Tibial nerve (tissue), 4 donors: Measurements from ENCODE around the gene MED19. TPM values are rescaled to one million over a fixed set of nuclear protein-coding genes. Genes with fewer than 3 reads are reported as not detected.

Experiments used
- DNase-seq, 2 donors: peaks; one replicate each; pipeline ENCODE4 v3.0.0-alpha.2; 2019; ENCODE audit warnings: low spot score in 2 of 2
- H3K27ac ChIP-seq, 4 donors: fragments of 200-600 bp; sonication (generic) in 3 of 4; one replicate each; pipeline ENCODE4 v1.5.1; 2017 to 2019; ENCODE audit warnings: mild to moderate bottlenecking in 1 of 4
- H3K27me3 ChIP-seq, 2 donors: fragments of 200-600 bp; sonication (generic) in 1 of 2; one replicate each; pipeline versions ENCODE4 v1.5.1 to v1.6.0; 2017 to 2019
- H3K36me3 ChIP-seq, 3 donors: fragments of 200-600 bp; sonication (generic); one replicate each; pipeline ENCODE4 v1.5.1; 2018 to 2019
- H3K4me1 ChIP-seq, 4 donors: fragments of 200-600 bp; sonication (generic) in 3 of 4; one replicate each; pipeline ENCODE4 v1.5.1; 2017 to 2019
- H3K4me3 ChIP-seq, 4 donors: fragments of 200-600 bp; sonication (generic) in 3 of 4; one replicate each; pipeline ENCODE4 v1.5.1; 2017 to 2019; ENCODE audit warnings: mild to moderate bottlenecking in 1 of 4, moderate library complexity in 1 of 4
- H3K9me3 ChIP-seq, 4 donors: fragments of 200-600 bp; sonication (generic) in 3 of 4; one replicate each; pipeline ENCODE4 v1.5.1; 2017 to 2019
- EP300 ChIP-seq, 2 donors: sonication (generic); formaldehyde crosslinking; IDR thresholded peaks; one replicate each; pipeline ENCODE4 v1.6.1; 2017; ENCODE audit warnings: antibody characterized with exemption in 2 of 2, mild to moderate bottlenecking in 1 of 2
- POLR2A ChIP-seq, 2 donors: fragments of 450-650 bp; IDR thresholded peaks; one replicate each; pipeline ENCODE4 v1.6.1; 2017; ENCODE audit warnings: antibody characterized with exemption in 2 of 2, mild to moderate bottlenecking in 2 of 2, moderate library complexity in 2 of 2
- WGBS, 2 donors: methylation state at CpG; one replicate each; pipeline ENCODE4 v1.1.5; 2018; 5-methylcytosine and 5-hydroxymethylcytosine counted together
- total RNA-seq, 4 donors: library from RNA; depleted of rRNA; stranded (reverse); fragments of >200 nt; gene quantifications; one replicate each; pipeline ENCODE4 v1.1.0, GENCODE V29; 2016
- TF ChIP-seq, protein P1 (sequence below), 5 experiments: fragments of 200-600 bp in 3 of 5; fragments of 450-650 bp in 2 of 5; sonication (generic) in 3 of 5; IDR thresholded peaks; one replicate each; pipeline ENCODE4 v1.5.1; 2016 to 2019; ENCODE audit warnings: antibody characterized with exemption in 5 of 5, mild to moderate bottlenecking in 3 of 5, moderate library complexity in 2 of 5

The MED19 gene
- total RNA-seq, 4 donors from 2014 or later: 11.9 to 17.3 (median 15.4) TPM

DNA sequence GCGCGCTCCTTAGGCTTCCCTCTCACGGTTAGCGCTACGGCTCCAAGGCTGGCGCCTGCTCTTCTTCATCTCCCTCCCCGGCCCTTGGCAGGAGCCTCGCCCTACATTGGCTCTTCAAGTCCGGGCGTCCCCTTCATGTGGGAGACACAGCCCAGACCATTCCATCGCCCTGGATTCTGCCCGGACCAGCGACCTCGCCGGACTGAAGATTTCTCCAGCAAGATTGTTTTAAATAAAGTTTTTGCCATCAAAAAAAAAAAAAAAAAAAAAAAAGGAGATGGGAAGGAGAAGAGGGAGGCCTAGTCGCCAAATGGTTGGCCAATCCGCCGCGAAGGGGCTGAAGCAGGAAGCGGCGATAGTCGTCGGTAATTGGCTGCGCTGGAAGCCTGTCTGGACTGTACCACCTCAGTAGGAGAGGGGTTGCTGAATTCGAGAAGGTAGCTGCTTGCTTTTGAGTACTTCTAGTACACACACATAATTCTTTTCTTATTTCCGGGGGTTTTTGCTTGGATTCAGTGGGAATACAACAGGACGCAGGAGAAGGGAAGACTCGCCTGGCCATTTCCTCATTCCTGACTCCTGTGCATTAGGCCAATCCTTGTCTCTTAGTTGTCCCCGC, 44.8 kb downstream of the MED19 start:
- TF ChIP-seq, protein P1, sequence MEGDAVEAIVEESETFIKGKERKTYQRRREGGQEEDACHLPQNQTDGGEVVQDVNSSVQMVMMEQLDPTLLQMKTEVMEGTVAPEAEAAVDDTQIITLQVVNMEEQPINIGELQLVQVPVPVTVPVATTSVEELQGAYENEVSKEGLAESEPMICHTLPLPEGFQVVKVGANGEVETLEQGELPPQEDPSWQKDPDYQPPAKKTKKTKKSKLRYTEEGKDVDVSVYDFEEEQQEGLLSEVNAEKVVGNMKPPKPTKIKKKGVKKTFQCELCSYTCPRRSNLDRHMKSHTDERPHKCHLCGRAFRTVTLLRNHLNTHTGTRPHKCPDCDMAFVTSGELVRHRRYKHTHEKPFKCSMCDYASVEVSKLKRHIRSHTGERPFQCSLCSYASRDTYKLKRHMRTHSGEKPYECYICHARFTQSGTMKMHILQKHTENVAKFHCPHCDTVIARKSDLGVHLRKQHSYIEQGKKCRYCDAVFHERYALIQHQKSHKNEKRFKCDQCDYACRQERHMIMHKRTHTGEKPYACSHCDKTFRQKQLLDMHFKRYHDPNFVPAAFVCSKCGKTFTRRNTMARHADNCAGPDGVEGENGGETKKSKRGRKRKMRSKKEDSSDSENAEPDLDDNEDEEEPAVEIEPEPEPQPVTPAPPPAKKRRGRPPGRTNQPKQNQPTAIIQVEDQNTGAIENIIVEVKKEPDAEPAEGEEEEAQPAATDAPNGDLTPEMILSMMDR (IDR thresholded peaks at IDR 0.05): no peak
- peak; percentile 60 to 88 for TF ChIP-seq EP300 (IDR thresholded peaks at IDR 0.05)
- TF ChIP-seq POLR2A (IDR thresholded peaks at IDR 0.05): no peak
- no peaks in the 10 kb centered on the region for H3K9me3 ChIP-seq
- peak overlapping the region; percentile 97 to 99 (median 98) for H3K27ac ChIP-seq
- DNase-seq: peak; percentile 91 to 92
- WGBS, 2 donors: 0% methylated on average over 29 of the region's 29 CpGs
- no peaks in the 10 kb centered on the region for H3K27me3 ChIP-seq
- peaks cover 0 to 16% (median 3%) of the 10 kb centered on the region in 3 donors for H3K36me3 ChIP-seq
- peak overlapping the region; percentile 57 to 89 (median 76) for H3K4me3 ChIP-seq
- H3K4me1 ChIP-seq: peaks cover 0 to 43% (median 21%) of the 10 kb centered on the region in 4 donors

- H3K4me1 ChIP-seq: peaks cover 0 to 27% (median 4%) of the 10 kb centered on the region in 4 donors
- peaks cover 0 to 41% (median 17%) of the 10 kb centered on the region in 3 donors for H3K36me3 ChIP-seq
- no peaks in the 10 kb centered on the region for H3K27me3 ChIP-seq
- H3K4me3 ChIP-seq: no peak overlapping the region
- TF ChIP-seq EP300 (IDR thresholded peaks at IDR 0.05) (no peak), POLR2A (IDR thresholded peaks at IDR 0.05) (no peak)
- TF ChIP-seq, protein P1 (IDR thresholded peaks at IDR 0.05): no peak
- WGBS, 2 donors: 82 to 87% methylated on average over 9 of the region's 9 CpGs
- no peaks in the 10 kb centered on the region for H3K9me3 ChIP-seq
- no peak for DNase-seq
- H3K27ac ChIP-seq: no peak overlapping the region
Measured at GRCh38 chr11:57663975-57664374, 48.0 kb downstream of the MED19 start.

- no peak overlapping the region for H3K4me3 ChIP-seq
- peaks cover 0 to 41% (median 17%) of the 10 kb centered on the region in 3 donors for H3K36me3 ChIP-seq
- WGBS, 2 donors: 72% methylated on average over 4 of the region's 4 CpGs
- no peaks in the 10 kb centered on the region for H3K27me3 ChIP-seq
- peaks cover 0 to 35% (median 10%) of the 10 kb centered on the region in 4 donors for H3K4me1 ChIP-seq
- DNase-seq: no peak
- TF ChIP-seq EP300 (IDR thresholded peaks at IDR 0.05): no peak
- H3K27ac ChIP-seq: no peak overlapping the region
- no peaks in the 10 kb centered on the region for H3K9me3 ChIP-seq
Measured at GRCh38 chr11:57662893-57663292, 49.1 kb downstream of the MED19 start.

- no peak for DNase-seq
- WGBS, 2 donors: 95 to 96% methylated on average over 14 of the region's 14 CpGs
- H3K9me3 ChIP-seq: no peaks in the 10 kb centered on the region
- no peaks in the 10 kb centered on the region for H3K27me3 ChIP-seq
- peaks cover 0 to 41% (median 17%) of the 10 kb centered on the region in 3 donors for H3K36me3 ChIP-seq
- H3K27ac ChIP-seq: no peak overlapping the region
- TF ChIP-seq EP300 (IDR thresholded peaks at IDR 0.05) (no peak), POLR2A (IDR thresholded peaks at IDR 0.05) (no peak)
- TF ChIP-seq, protein P1 (IDR thresholded peaks at IDR 0.05): no peak
- H3K4me3 ChIP-seq: no peak overlapping the region
- peaks cover 0 to 34% (median 12%) of the 10 kb centered on the region in 4 donors for H3K4me1 ChIP-seq
Measured at GRCh38 chr11:57659669-57660068, 52.3 kb downstream of the MED19 start.

DNA sequence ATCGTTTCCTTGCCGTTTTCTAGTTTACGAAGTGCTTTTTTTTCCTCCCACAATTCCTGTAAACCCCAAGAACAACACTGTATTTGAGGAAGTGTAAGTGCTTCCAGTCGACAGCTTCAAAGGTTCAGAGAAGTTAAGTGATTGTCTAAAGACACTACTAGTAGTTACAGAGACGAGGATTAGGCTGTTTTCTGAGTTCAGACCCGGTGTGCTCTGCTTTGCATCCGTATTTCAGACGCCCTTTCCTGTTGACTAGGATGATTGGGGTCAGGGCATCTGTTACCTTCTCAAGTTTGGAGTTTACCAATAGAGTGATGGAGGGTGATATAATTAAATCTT, 54.0 kb downstream of the MED19 start:
- DNase-seq: no peak
- Histone ChIP-seq H3K36me3 (peaks cover 0 to 38% (median 17%) of the 10 kb centered on the region in 3 donors), H3K4me1 (peaks cover 0 to 35% (median 12%) of the 10 kb centered on the region in 4 donors), H3K27ac (peak overlapping the region in 3 of 4 donors; percentile 21 to 97 (median 79)), H3K27me3 (no peaks in the 10 kb centered on the region), H3K4me3 (peak overlapping the region; percentile 30 to 60 (median 55)), H3K9me3 (no peaks in the 10 kb centered on the region)
- 0% methylated on average over 8 of the region's 8 CpGs for WGBS, 2 donors
- TF ChIP-seq, protein P1 (IDR thresholded peaks at IDR 0.05): no peak
- TF ChIP-seq POLR2A (IDR thresholded peaks at IDR 0.05) (no peak), EP300 (IDR thresholded peaks at IDR 0.05) (no peak)
